Gastrocnemius medialis (tissue), 4 donors: ENCODE measurements around the gene DELE1.

ENCODE experiments used
- POLR2A ChIP-seq, 2 donors: fragments of 450-650 bp; IDR thresholded peaks; one replicate each; pipeline ENCODE4 v1.6.1; 2017; ENCODE audit warnings: antibody characterized with exemption in 2 of 2, mild to moderate bottlenecking in 2 of 2, moderate library complexity in 2 of 2
- TF ChIP-seq, protein P1 (sequence below), 5 experiments: fragments of 450-650 bp in 3 of 5; fragments of 200-600 bp in 2 of 5; sonication (generic) in 2 of 5; IDR thresholded peaks in 4 of 5; conservative IDR thresholded peaks in 1 of 5; 1 replicate in 4 of 5; 2 replicates in 1 of 5; pipeline ENCODE4 v1.5.1; 2016 to 2019; ENCODE audit warnings: antibody characterized with exemption in 5 of 5, mild to moderate bottlenecking in 3 of 5, moderate library complexity in 3 of 5

DNA sequence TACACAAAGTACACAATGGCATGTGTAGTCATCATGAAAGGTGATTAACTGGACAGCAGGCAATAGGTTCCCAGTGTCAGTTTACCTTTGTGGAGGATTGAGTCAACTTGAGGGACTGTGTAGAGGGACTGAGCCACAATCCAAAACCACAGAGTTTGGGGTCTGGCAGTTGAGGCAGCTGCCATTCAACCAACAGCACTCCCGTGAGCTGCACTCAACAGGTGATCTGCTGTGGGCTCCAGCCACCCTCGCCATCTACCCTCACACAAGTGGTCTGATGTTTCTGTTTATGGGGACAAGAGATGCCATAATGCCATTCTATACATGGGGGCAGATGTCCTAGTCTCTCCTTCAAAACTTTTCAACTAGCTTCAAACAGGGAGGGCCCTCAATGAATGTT, 2.9 kb upstream of the DELE1 start:
- TF ChIP-seq, protein P1, sequence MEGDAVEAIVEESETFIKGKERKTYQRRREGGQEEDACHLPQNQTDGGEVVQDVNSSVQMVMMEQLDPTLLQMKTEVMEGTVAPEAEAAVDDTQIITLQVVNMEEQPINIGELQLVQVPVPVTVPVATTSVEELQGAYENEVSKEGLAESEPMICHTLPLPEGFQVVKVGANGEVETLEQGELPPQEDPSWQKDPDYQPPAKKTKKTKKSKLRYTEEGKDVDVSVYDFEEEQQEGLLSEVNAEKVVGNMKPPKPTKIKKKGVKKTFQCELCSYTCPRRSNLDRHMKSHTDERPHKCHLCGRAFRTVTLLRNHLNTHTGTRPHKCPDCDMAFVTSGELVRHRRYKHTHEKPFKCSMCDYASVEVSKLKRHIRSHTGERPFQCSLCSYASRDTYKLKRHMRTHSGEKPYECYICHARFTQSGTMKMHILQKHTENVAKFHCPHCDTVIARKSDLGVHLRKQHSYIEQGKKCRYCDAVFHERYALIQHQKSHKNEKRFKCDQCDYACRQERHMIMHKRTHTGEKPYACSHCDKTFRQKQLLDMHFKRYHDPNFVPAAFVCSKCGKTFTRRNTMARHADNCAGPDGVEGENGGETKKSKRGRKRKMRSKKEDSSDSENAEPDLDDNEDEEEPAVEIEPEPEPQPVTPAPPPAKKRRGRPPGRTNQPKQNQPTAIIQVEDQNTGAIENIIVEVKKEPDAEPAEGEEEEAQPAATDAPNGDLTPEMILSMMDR (IDR thresholded peaks at IDR 0.05 in 4 of 5, conservative IDR thresholded peaks at IDR 0.05 in 1 of 5), result no peak
- TF ChIP-seq POLR2A (IDR thresholded peaks at IDR 0.05), result no peak
